Measurements from ENCODE around the gene SH3GL3.

The SH3GL3 gene, protein sequence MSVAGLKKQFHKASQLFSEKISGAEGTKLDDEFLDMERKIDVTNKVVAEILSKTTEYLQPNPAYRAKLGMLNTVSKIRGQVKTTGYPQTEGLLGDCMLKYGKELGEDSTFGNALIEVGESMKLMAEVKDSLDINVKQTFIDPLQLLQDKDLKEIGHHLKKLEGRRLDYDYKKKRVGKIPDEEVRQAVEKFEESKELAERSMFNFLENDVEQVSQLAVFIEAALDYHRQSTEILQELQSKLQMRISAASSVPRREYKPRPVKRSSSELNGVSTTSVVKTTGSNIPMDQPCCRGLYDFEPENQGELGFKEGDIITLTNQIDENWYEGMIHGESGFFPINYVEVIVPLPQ

DNA sequence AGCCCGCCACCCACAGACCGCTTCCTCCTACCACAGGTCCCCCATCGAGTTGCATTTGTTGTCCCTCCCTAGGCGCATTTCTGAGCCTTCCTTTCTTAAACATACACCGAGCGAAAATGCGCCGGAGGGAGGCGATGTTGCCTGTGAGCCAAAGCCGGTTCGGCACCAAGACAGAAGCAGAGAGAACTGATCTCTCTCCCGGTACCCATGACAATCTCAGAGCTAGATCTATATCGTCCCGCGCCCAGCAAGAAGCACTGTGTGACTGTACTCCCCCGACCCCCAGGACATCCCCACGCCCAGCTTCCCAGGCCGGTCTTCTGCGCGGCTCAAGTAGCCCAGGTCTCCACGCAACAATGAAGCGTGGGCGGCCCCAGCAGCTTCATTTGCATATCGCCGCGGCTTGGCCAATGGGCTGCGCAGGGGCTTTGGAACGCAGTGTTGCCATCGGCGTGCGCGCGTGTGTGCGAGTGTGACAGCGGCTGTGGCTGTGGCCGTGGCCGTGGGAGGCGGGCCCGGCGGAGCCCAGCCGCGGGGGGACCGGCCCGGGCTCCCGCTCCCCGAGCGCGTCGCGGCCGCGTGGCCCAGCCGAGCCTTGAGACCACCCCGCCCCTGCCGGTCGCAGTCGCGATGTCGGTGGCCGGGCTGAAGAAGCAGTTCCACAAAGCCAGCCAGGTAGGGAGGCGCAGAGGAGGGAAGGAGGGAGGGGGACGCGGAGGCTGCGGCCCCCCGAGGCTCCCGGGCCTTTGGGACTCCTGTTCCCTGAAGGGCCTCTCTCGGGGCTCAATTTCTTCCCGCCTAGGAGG is at the start of gene SH3GL3:
Gene SH3GL3 (plus strand): TSS at position 438 of the 806 bp plus-strand sequence. CDS start 193 bp downstream, at position 631.
- DNase-seq, result peak; percentile 70

DNA sequence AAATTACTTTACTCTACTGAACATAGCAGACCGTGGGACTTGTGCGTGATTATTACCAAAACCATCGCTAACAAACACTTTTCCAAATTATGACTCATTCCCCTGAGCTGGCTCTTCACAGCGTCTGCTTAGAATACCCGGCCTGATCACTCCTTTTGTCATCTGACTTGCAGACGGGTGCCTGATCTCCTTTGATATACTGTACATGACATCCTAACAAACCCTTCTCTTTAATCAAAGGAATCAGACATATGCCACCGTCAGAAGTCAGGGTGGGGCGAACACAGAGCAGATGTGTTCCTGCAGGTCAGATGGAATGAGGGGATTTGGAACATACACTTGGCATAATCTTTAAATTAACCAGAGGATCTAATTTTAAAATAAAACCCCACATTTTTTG is 48.5 kb upstream of the SH3GL3 start:
- peak; percentile 74 for DNase-seq

DNA sequence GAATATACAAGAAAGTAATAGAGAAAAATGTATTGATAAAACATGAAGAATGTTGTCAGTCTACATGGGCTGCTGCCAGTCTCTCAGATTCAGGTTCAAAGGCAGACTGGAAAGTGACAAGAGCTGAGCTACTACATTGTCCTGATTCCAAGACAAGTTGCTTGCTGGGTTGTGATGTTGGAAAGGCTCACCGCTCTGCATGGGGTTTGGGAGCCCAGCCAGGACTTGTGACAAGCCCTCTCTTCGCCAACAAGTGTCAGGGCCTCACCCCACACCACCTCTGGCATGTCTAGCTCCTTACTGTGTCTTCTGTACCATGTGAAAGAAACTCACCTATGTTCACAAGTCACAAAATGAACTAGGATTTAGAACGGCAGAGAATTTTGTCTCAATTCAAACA is 43.0 kb upstream of the SH3GL3 start:
- no peak for DNase-seq

DNA sequence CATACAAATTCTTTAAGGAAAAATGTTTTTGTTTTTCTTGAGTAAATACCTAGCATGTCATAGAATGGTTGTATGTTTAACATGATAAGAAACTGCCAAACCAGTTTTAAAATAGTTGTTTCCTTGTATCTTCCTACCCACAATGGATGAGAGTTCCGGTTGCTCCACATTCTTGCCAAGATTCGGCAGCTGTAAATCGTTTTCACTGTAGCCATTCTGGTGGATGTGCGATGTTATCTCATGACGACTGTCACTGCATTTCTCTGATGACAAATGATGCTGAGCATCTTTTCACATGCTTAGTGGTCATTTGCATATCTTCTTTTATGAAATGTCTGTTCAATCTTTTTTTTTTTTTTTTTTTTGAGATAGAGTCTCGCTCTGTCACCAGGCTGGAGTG is 36.6 kb upstream of the SH3GL3 start:
- no peak for DNase-seq

DNA sequence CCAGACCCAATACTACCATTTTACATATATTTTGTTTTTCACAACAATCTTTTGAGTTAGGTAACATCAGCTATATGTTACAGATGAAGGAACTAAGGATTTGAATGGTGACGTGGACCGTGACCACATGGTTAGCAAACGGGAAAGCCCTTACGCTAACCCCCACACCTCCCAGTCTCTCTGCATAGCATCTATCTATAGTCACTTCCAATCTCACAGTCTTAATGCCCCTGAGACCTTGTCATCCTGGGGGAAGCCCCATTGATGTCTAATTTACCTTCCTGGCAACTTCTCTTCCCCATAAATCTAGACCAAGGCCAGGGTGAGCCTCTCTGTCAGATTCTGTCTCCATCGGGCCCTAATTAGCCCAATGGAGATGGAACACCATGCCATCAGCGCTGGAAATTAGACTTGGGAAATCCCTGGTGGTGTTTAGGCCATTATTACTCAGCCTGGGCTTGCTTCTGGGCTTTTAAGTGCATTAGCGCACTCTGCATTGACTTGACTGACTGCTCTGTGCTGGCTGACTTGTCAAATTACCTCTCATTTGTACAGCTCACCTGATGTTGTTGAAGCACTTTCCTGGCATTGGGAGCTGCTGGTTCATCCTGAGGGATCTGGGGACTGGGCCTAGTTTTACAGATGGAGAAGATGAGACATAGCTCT is 34.0 kb upstream of the SH3GL3 start:
- no peak for DNase-seq

DNA sequence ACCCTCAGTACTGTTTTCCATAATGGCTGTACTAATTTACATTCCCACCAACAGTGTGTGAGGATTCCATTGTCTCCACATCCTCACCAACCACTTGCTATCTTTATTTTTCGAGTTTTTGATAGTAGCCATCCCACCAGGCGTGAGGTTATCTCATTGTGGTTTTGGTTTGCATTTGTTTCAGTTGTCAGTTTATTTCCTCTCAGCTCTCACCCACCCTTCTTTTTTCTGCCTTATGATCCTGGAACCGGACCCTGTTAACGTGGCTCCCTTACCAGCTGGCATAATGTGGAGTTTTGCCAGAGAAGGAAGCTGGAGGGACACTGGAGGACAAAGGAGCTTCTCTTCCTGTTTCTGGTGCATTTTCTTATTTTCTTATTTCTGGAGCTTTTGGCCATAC is 25.1 kb upstream of the SH3GL3 start:
- DNase-seq, result no peak

DNA sequence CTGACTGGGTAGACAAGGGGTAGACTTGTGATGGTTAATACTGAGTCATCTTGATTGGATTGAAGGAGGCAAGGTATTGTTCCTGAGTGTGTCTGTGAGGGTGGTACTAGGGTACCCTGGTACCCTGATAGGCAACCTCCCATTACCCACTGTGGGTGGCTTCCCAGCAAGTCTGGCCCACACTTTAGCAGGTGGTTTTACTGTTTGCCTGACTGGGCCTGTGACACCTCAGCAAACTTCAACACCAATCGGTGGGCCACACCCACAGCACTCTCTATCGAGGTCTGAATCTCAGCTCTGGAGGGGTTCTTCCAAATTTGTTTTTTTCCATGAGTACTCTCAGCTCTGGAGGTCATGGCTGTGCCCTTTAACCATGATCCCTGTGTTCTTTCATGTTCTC is 24.6 kb upstream of the SH3GL3 start:
- no peak for DNase-seq

DNA sequence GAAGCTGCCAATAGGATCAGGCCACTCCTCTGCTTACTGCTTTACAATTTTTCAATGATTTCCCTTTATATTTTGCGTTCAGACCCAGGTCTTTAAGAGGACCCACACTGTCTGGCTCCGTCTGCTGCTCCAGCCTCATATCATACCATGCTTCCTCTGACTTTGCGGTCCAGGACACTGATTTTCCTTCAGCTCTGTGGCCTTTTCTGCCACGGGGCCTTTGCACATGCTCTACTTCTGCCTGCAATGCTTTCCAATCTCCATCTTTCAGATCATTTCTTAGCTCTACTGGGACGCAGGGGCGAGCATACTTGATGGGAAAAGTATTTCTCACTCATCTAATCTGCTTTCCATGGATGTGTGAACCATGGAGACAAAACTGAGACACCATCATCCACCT is 23.0 kb upstream of the SH3GL3 start:
- DNase-seq, result no peak

DNA sequence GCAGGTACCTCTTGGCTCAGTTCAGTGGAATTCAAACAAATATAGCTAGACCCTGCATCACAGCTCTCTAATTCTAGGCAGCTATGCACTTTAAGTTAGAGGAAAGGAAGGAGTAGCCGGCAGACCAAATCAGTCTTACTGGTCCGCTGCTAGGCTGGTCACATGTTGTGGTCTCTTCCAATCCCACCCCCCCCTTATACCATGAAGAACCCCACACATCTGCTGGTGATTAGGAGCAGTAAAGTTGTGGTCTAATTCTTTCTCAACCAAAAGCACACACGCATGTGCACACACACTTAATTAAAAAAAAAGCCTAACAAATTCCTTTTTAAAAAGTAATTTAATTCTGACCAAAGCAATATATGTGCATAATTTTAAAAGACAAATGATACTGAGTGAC is 16.7 kb upstream of the SH3GL3 start:
- DNase-seq, result no peak

DNA sequence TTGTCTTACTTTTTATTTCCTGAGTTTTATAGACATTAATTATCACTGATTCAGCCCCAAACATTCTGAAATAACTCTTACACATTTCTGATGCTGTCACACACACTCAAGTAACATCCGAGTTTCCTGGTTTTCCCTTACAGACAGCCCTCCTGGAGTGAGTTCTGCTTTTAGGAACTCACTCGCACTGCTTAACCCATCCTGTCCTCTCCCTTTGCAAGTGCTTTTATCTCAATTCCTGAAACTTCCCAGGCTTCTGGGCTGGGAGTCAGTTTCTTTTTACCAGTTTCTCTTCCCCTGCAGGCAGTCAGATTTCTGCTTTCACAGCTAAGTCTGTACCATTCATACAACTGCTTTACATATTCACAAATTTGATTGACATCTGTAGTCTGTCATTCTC is 15.6 kb upstream of the SH3GL3 start:
- DNase-seq, result no peak

DNA sequence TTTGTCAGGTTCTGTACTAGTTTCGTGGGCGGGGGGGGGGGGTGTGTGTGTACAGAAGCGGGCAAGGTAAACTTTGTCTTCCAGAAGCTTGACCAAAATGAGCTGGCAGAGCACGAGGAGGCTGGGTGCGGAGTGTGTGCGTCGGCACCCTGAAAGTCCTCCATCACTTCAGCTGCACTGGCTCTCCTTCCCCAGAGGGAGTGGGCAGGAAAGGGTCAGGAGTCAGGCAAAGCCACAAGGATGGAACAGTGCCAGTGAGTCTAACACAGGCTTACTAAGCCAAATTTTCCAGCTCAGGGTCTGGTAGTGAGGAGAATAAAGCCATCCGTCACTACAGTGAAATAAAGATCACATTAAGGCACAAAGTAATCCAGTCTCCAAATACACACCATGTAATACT is 11.9 kb upstream of the SH3GL3 start:
- DNase-seq, result no peak

DNA sequence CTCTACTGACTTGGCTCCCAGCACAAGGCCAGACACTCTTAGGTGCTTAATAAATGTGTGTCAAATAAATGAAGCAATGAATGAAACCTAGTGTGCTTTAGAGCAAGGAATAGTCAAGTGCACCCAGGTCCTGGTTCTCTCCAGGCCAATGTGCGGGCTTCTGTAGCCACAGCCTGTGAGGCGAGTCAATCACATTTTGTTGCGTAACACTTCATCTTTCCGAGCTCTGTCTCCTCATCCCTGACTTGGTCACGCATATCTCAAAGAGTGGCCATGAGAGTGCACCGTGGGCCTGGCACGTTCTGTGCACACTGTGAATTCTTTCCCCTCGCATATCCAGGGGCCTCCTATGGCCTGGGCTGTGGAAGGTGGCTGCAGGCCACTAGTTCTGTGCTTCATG is 11.4 kb upstream of the SH3GL3 start:
- DNase-seq, result no peak

DNA sequence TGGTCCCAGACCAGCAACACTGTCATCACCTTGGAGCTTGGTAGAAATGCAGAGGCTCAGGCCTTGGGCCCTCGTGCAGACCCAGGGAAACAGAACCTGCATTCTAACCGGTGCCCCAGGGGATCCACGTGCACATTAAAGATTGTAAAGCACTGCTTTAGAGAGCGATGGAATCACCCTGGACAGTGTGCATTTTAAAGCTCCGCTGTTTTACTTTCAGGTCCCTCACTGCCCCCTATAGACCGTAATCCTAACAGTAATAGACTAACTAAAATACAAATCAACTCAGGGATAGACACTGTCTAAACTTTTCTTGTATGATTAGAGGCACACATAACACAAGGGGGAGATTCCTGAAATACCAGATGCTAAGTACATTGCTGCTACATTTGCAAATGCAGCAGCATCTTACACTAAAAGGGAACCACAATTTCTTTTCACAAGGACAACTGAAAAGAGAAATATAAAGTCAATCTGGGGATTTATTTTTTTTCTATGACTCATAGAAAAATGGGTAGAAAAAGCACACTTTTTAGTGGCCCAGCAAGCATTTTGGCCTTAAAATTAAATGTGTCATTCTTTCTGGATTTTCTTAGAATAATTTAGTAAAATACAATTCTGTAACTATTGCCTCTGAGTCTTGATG is 10.5 kb upstream of the SH3GL3 start:
- DNase-seq, result peak; percentile 50

DNA sequence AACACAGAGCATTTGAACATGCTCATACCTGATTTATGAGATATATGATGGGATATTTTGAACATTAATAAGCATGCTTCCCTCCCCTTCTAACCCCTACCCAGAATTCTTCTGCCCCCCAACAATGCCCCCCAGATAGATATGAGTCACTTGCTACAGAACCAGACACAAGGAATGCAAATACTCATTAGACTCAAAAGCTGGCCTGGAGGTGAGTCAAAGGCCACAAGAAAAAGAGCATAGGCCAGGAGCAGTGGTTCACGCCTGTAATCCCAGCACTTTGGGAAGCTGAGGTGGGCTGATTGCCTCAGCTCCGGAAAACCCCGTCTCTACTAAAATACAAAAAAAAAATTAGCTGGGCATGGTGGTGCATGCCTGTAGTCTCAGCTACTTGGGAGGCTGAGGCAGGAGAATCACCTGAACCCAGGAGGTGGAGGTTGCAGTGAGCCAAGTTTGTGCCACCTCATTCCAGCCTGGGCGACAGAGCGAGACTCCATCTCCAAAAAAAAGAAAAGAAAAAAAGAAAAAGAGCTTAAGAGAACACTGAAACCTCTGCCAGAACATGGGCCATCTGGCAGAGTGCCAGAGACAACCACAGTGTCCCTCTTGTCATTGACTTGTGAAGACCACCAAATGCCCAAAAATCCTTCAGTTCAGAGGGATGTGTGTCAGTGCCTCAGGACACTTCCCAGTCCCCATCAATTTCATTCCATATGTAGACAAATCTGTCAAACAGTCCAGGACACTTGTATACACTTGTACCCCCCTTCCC is 3.9 kb upstream of the SH3GL3 start:
- DNase-seq, result no peak

DNA sequence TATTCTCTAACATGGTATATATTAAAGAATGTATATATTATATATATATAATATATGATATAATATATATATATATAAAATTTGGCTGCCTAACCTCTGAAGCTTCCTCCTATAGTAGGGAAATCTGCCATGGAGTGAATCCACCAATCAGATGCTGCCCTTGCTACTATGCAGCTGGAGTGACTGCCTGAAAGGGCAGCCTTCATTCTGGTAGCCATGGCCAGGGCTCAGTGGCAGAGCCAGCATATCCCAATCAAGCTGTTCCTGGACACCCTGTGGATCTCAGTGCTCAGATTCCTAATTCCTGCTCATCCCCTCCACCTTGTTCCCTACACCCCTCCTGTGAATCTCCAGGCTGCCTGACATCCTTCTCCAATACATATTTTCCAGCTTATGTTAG is 2.2 kb upstream of the SH3GL3 start:
- no peak for DNase-seq

DNA sequence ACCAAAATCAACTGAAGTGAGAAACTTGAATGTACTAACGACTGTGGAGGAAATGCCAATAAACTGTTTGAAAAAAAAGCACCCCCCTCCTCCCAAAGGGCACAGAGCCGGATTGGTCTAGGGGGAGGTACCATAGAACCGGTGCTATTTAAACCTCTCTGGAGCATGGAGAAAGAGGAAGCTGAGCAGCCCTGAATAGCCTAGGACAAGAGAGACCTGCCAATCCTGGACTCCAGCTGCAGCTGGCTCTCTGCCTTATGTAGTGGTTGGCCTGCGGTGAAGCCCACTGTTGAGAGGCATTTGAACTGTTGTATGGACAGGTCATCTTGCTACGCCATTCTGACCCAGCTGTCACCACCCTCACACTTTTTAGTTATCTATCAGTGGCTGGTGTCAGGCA is 1.5 kb upstream of the SH3GL3 start:
- no peak for DNase-seq

DNA sequence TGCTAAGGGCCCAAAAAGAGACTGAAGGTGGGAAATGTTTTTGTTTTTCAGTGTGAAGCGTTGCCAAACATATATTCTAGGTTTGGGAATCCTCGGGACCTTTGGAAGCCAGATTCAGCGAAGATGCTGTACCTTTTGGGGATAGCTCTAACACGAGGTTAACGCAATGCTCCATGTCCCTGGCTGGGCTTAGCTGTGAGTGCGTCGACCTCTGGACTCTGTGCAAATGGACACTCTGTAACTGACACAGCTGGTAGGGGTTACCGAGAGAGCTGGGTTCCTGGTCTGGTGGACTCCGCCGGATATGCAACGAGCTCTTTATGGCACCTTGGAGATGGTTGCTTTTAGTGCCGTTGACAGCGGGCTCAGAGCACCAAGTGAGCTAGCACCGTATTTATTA is 724 bp upstream of the SH3GL3 start:
- no peak for DNase-seq

DNA sequence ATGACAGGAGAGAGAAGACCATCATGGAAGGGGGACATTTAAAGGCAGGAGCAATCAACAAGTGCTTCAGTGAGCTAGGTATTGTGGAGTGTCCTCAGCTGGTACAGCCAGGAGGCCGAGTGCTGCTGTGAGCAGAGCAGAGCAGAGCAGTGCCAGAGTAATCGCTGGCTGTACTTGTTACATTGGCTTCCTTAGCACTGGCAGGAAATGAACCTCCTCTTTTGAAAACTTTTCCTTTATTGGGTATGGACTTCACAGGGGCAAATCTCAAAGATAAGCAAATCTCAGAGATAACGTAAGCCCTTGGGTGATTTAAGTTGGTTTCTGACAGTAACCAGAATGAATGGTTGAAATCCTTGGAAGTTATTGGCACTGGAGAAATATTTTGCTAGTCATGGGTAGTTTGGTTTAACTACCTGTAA is 2.1 kb downstream of the SH3GL3 start:
- DNase-seq, result no peak

DNA sequence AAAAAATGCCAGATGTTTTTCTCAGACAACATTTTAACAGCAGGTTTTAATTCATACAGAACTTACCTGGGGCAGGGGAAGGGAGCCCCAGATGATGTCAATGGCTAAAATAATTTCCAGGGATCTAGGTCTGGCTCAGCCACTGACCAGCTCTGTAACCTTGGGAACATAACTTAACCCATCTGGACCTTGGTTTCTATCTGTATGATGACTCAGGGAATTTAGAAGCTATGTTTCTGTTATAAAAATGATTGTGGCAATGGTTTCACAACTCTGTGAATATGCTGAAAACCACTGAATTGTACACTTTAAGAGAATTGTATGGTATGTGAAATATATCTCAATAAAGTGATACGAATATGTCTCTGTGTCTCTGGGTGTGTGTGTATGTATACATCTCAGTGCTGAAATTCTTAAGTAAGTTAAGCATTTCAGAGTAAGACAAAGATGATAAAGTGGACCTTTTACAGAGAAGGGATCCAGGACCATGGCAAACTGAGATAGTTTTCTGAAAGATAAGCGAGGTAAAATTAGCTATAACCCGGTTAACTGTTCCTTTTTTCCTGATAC is 2.9 kb downstream of the SH3GL3 start:
- no peak for DNase-seq

DNA sequence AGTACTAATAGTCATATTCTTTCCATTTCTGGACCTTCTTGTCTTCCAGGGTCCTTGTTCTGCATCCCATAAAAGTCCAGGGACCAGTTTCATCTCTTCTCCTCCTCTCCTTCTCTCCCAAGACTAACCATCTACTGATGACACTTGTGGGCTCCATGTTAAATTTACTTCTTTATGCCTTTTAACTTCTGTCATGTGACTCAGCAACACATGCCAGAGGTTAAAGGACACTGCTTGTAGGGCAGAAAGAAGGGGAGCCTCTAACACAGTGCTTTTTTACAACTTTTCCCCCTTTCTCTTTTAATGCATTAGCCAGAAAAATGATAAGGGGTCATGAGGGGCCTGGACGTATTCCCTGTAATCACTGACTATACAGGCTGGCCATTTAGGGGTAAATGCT is 10.0 kb downstream of the SH3GL3 start:
- DNase-seq, result no peak

DNA sequence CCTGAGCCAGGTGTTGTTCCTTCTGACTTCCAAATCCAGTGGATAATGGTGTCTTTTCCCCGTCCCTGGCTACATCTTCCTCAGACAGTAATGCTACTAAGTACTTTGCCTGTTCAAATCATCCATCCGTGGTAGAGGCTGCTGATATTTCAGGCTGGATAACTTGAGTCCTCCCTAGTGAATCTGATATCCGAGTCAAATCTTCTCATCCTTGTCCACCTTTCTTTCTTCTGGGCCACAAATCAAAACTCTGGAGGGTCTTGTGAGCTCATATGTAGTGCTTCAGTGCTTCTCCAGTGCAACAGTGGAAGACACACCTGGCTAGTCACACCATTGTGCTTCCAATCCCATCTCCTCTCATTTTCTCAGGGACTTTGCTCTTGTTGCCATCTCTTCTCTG is 11.2 kb downstream of the SH3GL3 start:
- no peak for DNase-seq

DNA sequence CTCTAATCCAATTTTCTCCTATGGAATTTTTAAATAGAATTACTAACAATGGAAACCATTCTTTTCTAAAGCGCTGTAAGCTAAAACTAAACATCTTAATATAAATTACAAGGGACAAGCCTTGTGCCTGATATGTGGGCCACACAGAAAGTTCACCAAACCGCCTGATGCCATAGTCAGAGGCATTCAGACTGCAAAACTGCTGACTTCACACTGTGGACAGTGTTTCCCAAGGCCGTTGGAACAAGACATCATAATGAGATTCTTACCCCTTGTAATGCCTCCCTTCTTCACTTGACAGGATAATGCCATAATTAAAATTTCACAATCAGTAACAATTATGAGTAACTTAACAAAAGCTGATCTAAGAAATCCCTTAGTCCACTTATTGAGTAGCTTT is 14.9 kb downstream of the SH3GL3 start:
- DNase-seq, result no peak
